HEK293T (cell line): ENCODE data around the gene PLSCR3.

Source experiments
- ARNT ChIP-seq: fragments of 450-650 bp; IDR thresholded peaks from 2 replicates; pipeline ENCODE4 v1.6.1; 2017; ENCODE audit warnings: mild to moderate bottlenecking
- BHLHE40 ChIP-seq: fragments of 450-650 bp; IDR thresholded peaks from 2 replicates; pipeline ENCODE4 v1.6.1; 2016; ENCODE audit warnings: mild to moderate bottlenecking, moderate library complexity, borderline replicate concordance
- ELF4 ChIP-seq: fragments of 450-650 bp; IDR thresholded peaks from 2 replicates; pipeline ENCODE4 v1.6.1; 2017; ENCODE audit warnings: antibody characterized with exemption
- FOXA1 ChIP-seq: fragments of 450-650 bp; IDR thresholded peaks from 2 replicates; pipeline ENCODE4 v1.6.1; 2016; ENCODE audit warnings: mild to moderate bottlenecking
- FOXM1 ChIP-seq: fragments of 450-650 bp; IDR thresholded peaks from 2 replicates; pipeline ENCODE4 v1.6.1; 2017; ENCODE audit warnings: mild to moderate bottlenecking, borderline replicate concordance
- HDGF ChIP-seq: fragments of 450-650 bp; IDR thresholded peaks from 2 replicates; pipeline ENCODE4 v1.6.1; 2017; ENCODE audit warnings: antibody characterized with exemption, borderline replicate concordance
- LEF1 ChIP-seq: fragments of 450-650 bp; IDR thresholded peaks from 2 replicates; pipeline ENCODE4 v1.6.1; 2017; ENCODE audit warnings: mild to moderate bottlenecking, borderline replicate concordance
- SP1 ChIP-seq: fragments of 450-650 bp; IDR thresholded peaks from 2 replicates; pipeline ENCODE4 v1.6.1; 2017
- SUZ12 ChIP-seq: fragments of 450-650 bp; IDR thresholded peaks from 2 replicates; pipeline ENCODE4 v1.6.1; 2016; ENCODE audit warnings: mild to moderate bottlenecking
- TARDBP ChIP-seq: fragments of 450-650 bp; IDR thresholded peaks from 2 replicates; pipeline ENCODE4 v1.6.1; 2016
- ZNF384 ChIP-seq: fragments of 450-650 bp; IDR thresholded peaks from 2 replicates; pipeline ENCODE4 v1.6.1; 2016
- TF ChIP-seq, protein P1 (sequence below): fragments of 450-650 bp; IDR thresholded peaks from 2 replicates; pipeline ENCODE4 v1.6.1; 2016

- TF ChIP-seq SP1 (no peak), FOXM1 (no peak), SUZ12 (no peak), ZNF384 (no peak), TARDBP (no peak), LEF1 (no peak), ELF4 (no peak), BHLHE40 (no peak), ARNT (no peak), FOXA1 (no peak), HDGF (no peak)
- TF ChIP-seq, protein P1, sequence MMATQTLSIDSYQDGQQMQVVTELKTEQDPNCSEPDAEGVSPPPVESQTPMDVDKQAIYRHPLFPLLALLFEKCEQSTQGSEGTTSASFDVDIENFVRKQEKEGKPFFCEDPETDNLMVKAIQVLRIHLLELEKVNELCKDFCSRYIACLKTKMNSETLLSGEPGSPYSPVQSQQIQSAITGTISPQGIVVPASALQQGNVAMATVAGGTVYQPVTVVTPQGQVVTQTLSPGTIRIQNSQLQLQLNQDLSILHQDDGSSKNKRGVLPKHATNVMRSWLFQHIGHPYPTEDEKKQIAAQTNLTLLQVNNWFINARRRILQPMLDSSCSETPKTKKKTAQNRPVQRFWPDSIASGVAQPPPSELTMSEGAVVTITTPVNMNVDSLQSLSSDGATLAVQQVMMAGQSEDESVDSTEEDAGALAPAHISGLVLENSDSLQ = no peak
Observed at GRCh38 chr17:7380855-7381683, 13.3 kb downstream of the PLSCR3 start, which contains the start of gene TNK1.
